GM10266 (cell line): Measurements from ENCODE around the gene CADPS2.

Experiments
- DNase-seq: peaks from one replicate; pipeline ENCODE4 v3.0.0; 2012; ENCODE audit errors: extremely low spot score
- CTCF ChIP-seq: IDR thresholded peaks from 2 replicates; pipeline ENCODE4 v1.5.1; 2012; ENCODE audit warnings: mild to moderate bottlenecking, low read depth; ENCODE audit not compliant: control insufficient read depth, insufficient read depth; ENCODE audit errors: missing control alignments

Gene CADPS2

GRCh38 chr7:122886357-122887081 lies at the start of gene CADPS2:
Gene CADPS2 (minus strand): TSS chr7:122886460. CDS start chr7:122886337, 123 bp downstream.
- TF ChIP-seq CTCF, result no peak
- peak; percentile 78 for DNase-seq

- DNase-seq, result no peak
- no peak for TF ChIP-seq CTCF
Observed at GRCh38 chr7:122935620-122936019, 49.4 kb upstream of the CADPS2 start.

- DNase-seq, result no peak
- TF ChIP-seq CTCF, result no peak
Observed at GRCh38 chr7:122919643-122920181, 33.5 kb upstream of the CADPS2 start.

GRCh38 chr7:122914812-122915211 lies 28.6 kb upstream of the CADPS2 start:
- DNase-seq, result no peak
- no peak for TF ChIP-seq CTCF

GRCh38 chr7:122913608-122914007 lies 27.3 kb upstream of the CADPS2 start:
- no peak for DNase-seq
- TF ChIP-seq CTCF, result no peak

- no peak for TF ChIP-seq CTCF
- no peak for DNase-seq
Observed at GRCh38 chr7:122902751-122903495, 16.7 kb upstream of the CADPS2 start.

GRCh38 chr7:122901250-122901649 lies 15.0 kb upstream of the CADPS2 start:
- DNase-seq, result no peak

More at GRCh38 chr7:122901250-122901649, 15.0 kb upstream of the CADPS2 start:
- no peak for TF ChIP-seq CTCF
